Liver (tissue), 9 donors: Measurements from ENCODE around the gene ARSB. TPM values are rescaled to one million over a fixed set of nuclear protein-coding genes. Genes with fewer than 3 reads are reported as not detected.

Source experiments
- DNase-seq: peaks from one replicate; pipeline ENCODE4 v3.0.0-alpha.2; 2017; ENCODE audit warnings: low spot score
- H3K27ac ChIP-seq, 2 donors: one replicate each; pipeline ENCODE4 v1.7.0; 2013; ENCODE audit warnings: inconsistent platforms in 2 of 2, low read length in 2 of 2, control low read depth in 1 of 2, low read depth in 1 of 2, mild to moderate bottlenecking in 1 of 2
- H3K27me3 ChIP-seq, 4 donors: one replicate each; pipeline versions ENCODE4 v1.6.1 to v1.7.0; 2013; ENCODE audit warnings: low read length in 3 of 4, inconsistent platforms in 1 of 4, mild to moderate bottlenecking in 1 of 4, moderate library complexity in 1 of 4; ENCODE audit not compliant: control insufficient read depth in 4 of 4, insufficient read depth in 4 of 4
- H3K36me3 ChIP-seq, 4 donors: one replicate each; pipeline versions ENCODE4 v1.6.1 to v1.7.0; 2013; ENCODE audit warnings: low read length in 3 of 4, mild to moderate bottlenecking in 3 of 4, low read depth in 1 of 4, moderate library complexity in 1 of 4; ENCODE audit not compliant: control insufficient read depth in 4 of 4, insufficient read depth in 3 of 4
- H3K4me1 ChIP-seq, 4 donors: one replicate each; pipeline versions ENCODE4 v1.6.1 to v1.7.0; 2013; ENCODE audit warnings: low read length in 3 of 4, mild to moderate bottlenecking in 3 of 4, moderate library complexity in 1 of 4; ENCODE audit not compliant: control insufficient read depth in 4 of 4, insufficient read depth in 4 of 4
- H3K4me3 ChIP-seq, 3 donors: one replicate each; pipeline versions ENCODE4 v1.6.1 to v1.7.0; 2013; ENCODE audit warnings: low read length in 3 of 3, control low read depth in 1 of 3, low read depth in 1 of 3, mild to moderate bottlenecking in 1 of 3
- H3K9ac ChIP-seq, 2 donors: one replicate each; pipeline ENCODE4 v1.7.0; 2013; ENCODE audit warnings: low read length in 2 of 2, mild to moderate bottlenecking in 2 of 2, moderate library complexity in 2 of 2, control low read depth in 1 of 2, low read depth in 1 of 2
- H3K9me3 ChIP-seq, 4 donors: one replicate each; pipeline versions ENCODE4 v1.6.1 to v1.7.0; 2013; ENCODE audit warnings: low read length in 3 of 4; ENCODE audit not compliant: control insufficient read depth in 4 of 4
- ATF3 ChIP-seq: IDR thresholded peaks from 2 replicates; pipeline ENCODE4 v1.6.1; 2016; ENCODE audit warnings: antibody characterized with exemption
- CTCF ChIP-seq: fragments of 150-350 bp; IDR thresholded peaks from 2 replicates; pipeline ENCODE4 v1.5.1; 2017; ENCODE audit warnings: improper control_type of control experiment, low read depth, low read length; ENCODE audit not compliant: missing input control
- FOXA1 ChIP-seq: IDR thresholded peaks from 2 replicates; pipeline ENCODE4 v1.6.1; 2016; ENCODE audit warnings: antibody characterized with exemption
- FOXA2 ChIP-seq: IDR thresholded peaks from 2 replicates; pipeline ENCODE4 v1.6.1; 2016; ENCODE audit warnings: antibody characterized with exemption
- GABPA ChIP-seq, 2 donors: IDR thresholded peaks in 1 of 2; conservative IDR thresholded peaks in 1 of 2; 2 replicates each; pipeline ENCODE4 v1.6.1; 2016; ENCODE audit warnings: antibody characterized with exemption in 2 of 2, mild to moderate bottlenecking in 1 of 2, moderate library complexity in 1 of 2
- HNF4A ChIP-seq, 2 donors: conservative IDR thresholded peaks; 2 replicates each; pipeline ENCODE4 v1.6.1; 2016; ENCODE audit warnings: antibody characterized with exemption in 2 of 2, mild to moderate bottlenecking in 2 of 2
- JUND ChIP-seq, 2 donors: IDR thresholded peaks; 2 replicates each; pipeline ENCODE4 v1.6.1; 2016; ENCODE audit warnings: antibody characterized with exemption in 2 of 2
- MAX ChIP-seq: IDR thresholded peaks from 2 replicates; pipeline ENCODE4 v1.6.1; 2016; ENCODE audit warnings: antibody characterized with exemption
- NR2F2 ChIP-seq: IDR thresholded peaks from 2 replicates; pipeline ENCODE4 v1.6.1; 2016; ENCODE audit warnings: antibody characterized with exemption
- RAD21 ChIP-seq, 2 donors: IDR thresholded peaks; 2 replicates each; pipeline ENCODE4 v1.6.1; 2016; ENCODE audit warnings: antibody characterized with exemption in 2 of 2, mild to moderate bottlenecking in 2 of 2
- REST ChIP-seq: IDR thresholded peaks from 2 replicates; pipeline ENCODE4 v1.6.1; 2016; ENCODE audit warnings: antibody characterized with exemption, mild to moderate bottlenecking
- RXRA ChIP-seq, 2 donors: IDR thresholded peaks; 2 replicates each; pipeline ENCODE4 v1.6.1; 2017 to 2018; ENCODE audit warnings: antibody characterized with exemption in 2 of 2, mild to moderate bottlenecking in 1 of 2
- SP1 ChIP-seq: IDR thresholded peaks from 2 replicates; pipeline ENCODE4 v1.6.1; 2018; ENCODE audit warnings: antibody characterized with exemption, mild to moderate bottlenecking
- TAF1 ChIP-seq: conservative IDR thresholded peaks from 2 replicates; pipeline ENCODE4 v1.6.1; 2016; ENCODE audit warnings: antibody characterized with exemption, mild to moderate bottlenecking
- YY1 ChIP-seq: IDR thresholded peaks from 2 replicates; pipeline ENCODE4 v1.6.1; 2016; ENCODE audit warnings: antibody characterized with exemption, mild to moderate bottlenecking
- WGBS: extraction: QIAGEN DNeasy Blood & Tissue Kit; methylation state at CpG from one replicate; pipeline ENCODE4 v1.1.7; 2013; 5-methylcytosine and 5-hydroxymethylcytosine counted together
- polyA plus RNA-seq, 2 donors: library from polyadenylated mRNA; stranded (reverse) in 1 of 2; unstranded in 1 of 2; fragments of 200-250 nt in 1 of 2; fragments of >200 nt in 1 of 2; fragmentation: Nextera tagmentation in 1 of 2; extraction: Ambion mirVana in 1 of 2; gene quantifications; one replicate each; pipeline versions ENCODE4 v1.2.1 to v1.2.3, GENCODE V29; 2013 to 2015
- total RNA-seq, 2 donors: library from RNA; depleted of rRNA; stranded (reverse); fragments of >200 nt; gene quantifications; one replicate each; pipeline ENCODE4 v1.2.3, GENCODE V29; 2014
- TF ChIP-seq, protein P1 (sequence below): IDR thresholded peaks from 2 replicates; pipeline ENCODE4 v1.6.1; 2016; ENCODE audit warnings: antibody characterized with exemption
- donor health status: healthy.
- donor health status: healthy.
- donor health status: healthy.
- donor health status: healthy.
- donor health status: healthy.

The ARSB gene
- total and polyA plus RNA-seq, 4 donors = 3.5 to 26.2 (median 8.7) TPM

GRCh38 chr5:78787783-78788182, 197.3 kb downstream of the ARSB start:
- no peak for DNase-seq
- H3K27ac ChIP-seq = no peak overlapping the region
- TF ChIP-seq SP1 = no peak
- no peak for TF ChIP-seq RAD21 (IDR thresholded peaks at IDR 0.05)
- no peak for TF ChIP-seq TAF1
- no peak for TF ChIP-seq HNF4A (conservative IDR thresholded peaks at IDR 0.05)
- TF ChIP-seq FOXA1 = no peak
- TF ChIP-seq RXRA (IDR thresholded peaks at IDR 0.05) = no peak
- no peak for TF ChIP-seq REST
- TF ChIP-seq ATF3 = no peak
- TF ChIP-seq, protein P1, sequence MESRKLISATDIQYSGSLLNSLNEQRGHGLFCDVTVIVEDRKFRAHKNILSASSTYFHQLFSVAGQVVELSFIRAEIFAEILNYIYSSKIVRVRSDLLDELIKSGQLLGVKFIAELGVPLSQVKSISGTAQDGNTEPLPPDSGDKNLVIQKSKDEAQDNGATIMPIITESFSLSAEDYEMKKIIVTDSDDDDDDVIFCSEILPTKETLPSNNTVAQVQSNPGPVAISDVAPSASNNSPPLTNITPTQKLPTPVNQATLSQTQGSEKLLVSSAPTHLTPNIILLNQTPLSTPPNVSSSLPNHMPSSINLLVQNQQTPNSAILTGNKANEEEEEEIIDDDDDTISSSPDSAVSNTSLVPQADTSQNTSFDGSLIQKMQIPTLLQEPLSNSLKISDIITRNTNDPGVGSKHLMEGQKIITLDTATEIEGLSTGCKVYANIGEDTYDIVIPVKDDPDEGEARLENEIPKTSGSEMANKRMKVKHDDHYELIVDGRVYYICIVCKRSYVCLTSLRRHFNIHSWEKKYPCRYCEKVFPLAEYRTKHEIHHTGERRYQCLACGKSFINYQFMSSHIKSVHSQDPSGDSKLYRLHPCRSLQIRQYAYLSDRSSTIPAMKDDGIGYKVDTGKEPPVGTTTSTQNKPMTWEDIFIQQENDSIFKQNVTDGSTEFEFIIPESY = no peak
- no peak for TF ChIP-seq FOXA2
- TF ChIP-seq MAX = no peak
- TF ChIP-seq CTCF = no peak
- H3K4me3 ChIP-seq = no peak overlapping the region
- H3K36me3 ChIP-seq = no peaks in the 10 kb centered on the region
- H3K9ac ChIP-seq = no peak overlapping the region
- no peaks in the 10 kb centered on the region for H3K9me3 ChIP-seq
- no peaks in the 10 kb centered on the region for H3K27me3 ChIP-seq
- 75% methylated on average over 7 of the region's 7 CpGs for WGBS
- H3K4me1 ChIP-seq = no peaks in the 10 kb centered on the region

GRCh38 chr5:78785454-78785853, 199.7 kb downstream of the ARSB start:
- Histone ChIP-seq H3K4me1 (no peaks in the 10 kb centered on the region), H3K36me3 (peaks cover 0 to 6% (median 3%) of the 10 kb centered on the region in 4 donors), H3K27ac (no peak overlapping the region), H3K9ac (no peak overlapping the region), H3K9me3 (no peaks in the 10 kb centered on the region), H3K4me3 (no peak overlapping the region), H3K27me3 (no peaks in the 10 kb centered on the region)
- DNase-seq = no peak
- WGBS = 100% methylated on average over 1 of the region's 1 CpG
- TF ChIP-seq ATF3 (no peak), NR2F2 (no peak), GABPA (IDR thresholded peaks at IDR 0.05 in 1 of 2, conservative IDR thresholded peaks at IDR 0.05 in 1 of 2) (no peak), JUND (IDR thresholded peaks at IDR 0.05) (no peak), RAD21 (IDR thresholded peaks at IDR 0.05) (no peak), RXRA (IDR thresholded peaks at IDR 0.05) (no peak), MAX (no peak), REST (no peak), SP1 (no peak), FOXA2 (no peak), TAF1 (no peak), YY1 (no peak), HNF4A (conservative IDR thresholded peaks at IDR 0.05) (no peak)
- TF ChIP-seq, protein P1 = no peak
